SK-N-SH (cell line): Measurements from ENCODE around the gene QSOX2. TPM values are rescaled to one million over a fixed set of nuclear protein-coding genes. Genes with fewer than 3 reads are reported as not detected.

Experiments
- CTCF ChIA-PET: fragments of 300-600, 350-600 bp; formaldehyde crosslinking; extraction: SDS; loops from one replicate; lab custom pipeline; 2021; lab: Yijun Ruan, JAX
- POLR2A ChIA-PET: fragments of 350-600 bp; sonication (Branson Sonifier 250); formaldehyde crosslinking; extraction: SDS; loops from one replicate; lab custom pipeline; 2020; ENCODE audit warnings: antibody characterized with exemption, inconsistent platforms; lab: Yijun Ruan, JAX
- DNase-seq: peaks from one replicate; pipeline ENCODE4 v3.0.0; 2012
- H2AFZ ChIP-seq: fragments of 200-600 bp; sonication (generic); 2 replicates; pipeline ENCODE4 v1.8.1; 2016; ENCODE audit warnings: antibody characterized with exemption, mild to moderate bottlenecking, low read depth
- H3F3A ChIP-seq: fragments of 200-600 bp; sonication (generic); replicated peaks from 2 replicates; pipeline ENCODE3; 2016; ENCODE audit warnings: antibody characterized with exemption, mild to moderate bottlenecking; ENCODE audit not compliant: insufficient read depth
- H3K27ac ChIP-seq, 2 experiments: fragments of 200-500 bp in 1 of 2; fragments of 200-600 bp in 1 of 2; sonication (Bioruptor generic) in 1 of 2; sonication (generic), shearing (Covaris generic) in 1 of 2; 2 replicates each; pipeline versions ENCODE4 v1.5.1 to v1.6.1; 2014 to 2016; ENCODE audit warnings: low read depth in 2 of 2, inconsistent platforms in 1 of 2, low read length in 1 of 2, mild to moderate bottlenecking in 1 of 2, mixed read lengths in 1 of 2
- H3K27me3 ChIP-seq: fragments of 200-600 bp; sonication (generic), shearing (Covaris generic); 2 replicates; pipeline ENCODE4 v1.6.1; 2016; ENCODE audit warnings: mixed run types; ENCODE audit not compliant: insufficient read depth
- H3K36me3 ChIP-seq, 2 experiments: fragments of 200-500 bp in 1 of 2; fragments of 200-600 bp in 1 of 2; sonication (Bioruptor generic) in 1 of 2; sonication (generic) in 1 of 2; replicated peaks in 1 of 2; 2 replicates each; pipeline versions ENCODE3 to v1.5.1; 2014 to 2016; ENCODE audit warnings: low read length in 1 of 2, mild to moderate bottlenecking in 1 of 2; ENCODE audit not compliant: insufficient read depth in 2 of 2, control insufficient read depth in 1 of 2
- H3K4me1 ChIP-seq, 2 experiments: fragments of 200-500 bp in 1 of 2; fragments of 200-600 bp in 1 of 2; sonication (Bioruptor generic) in 1 of 2; sonication (generic), shearing (Covaris generic) in 1 of 2; 2 replicates each; pipeline versions ENCODE4 v1.5.1 to v1.6.1; 2014 to 2016; ENCODE audit warnings: low read depth in 1 of 2, low read length in 1 of 2, mixed run types in 1 of 2; ENCODE audit not compliant: insufficient read depth in 2 of 2, control insufficient read depth in 1 of 2
- H3K4me2 ChIP-seq: fragments of 200-600 bp; sonication (generic), shearing (Covaris generic); 2 replicates; pipeline ENCODE4 v1.6.1; 2017; ENCODE audit warnings: mixed run types
- H3K4me3 ChIP-seq, 2 experiments: fragments of 200-500 bp in 1 of 2; fragments of 200-600 bp in 1 of 2; sonication (Bioruptor generic) in 1 of 2; sonication (generic), shearing (Covaris generic) in 1 of 2; 2 replicates each; pipeline versions ENCODE4 v1.5.1 to v1.8.1; 2014 to 2016; ENCODE audit warnings: low read depth in 2 of 2, inconsistent platforms in 1 of 2, low read length in 1 of 2, mild to moderate bottlenecking in 1 of 2, mixed read lengths in 1 of 2, moderate library complexity in 1 of 2
- H3K79me2 ChIP-seq: fragments of 200-600 bp; sonication (generic); 2 replicates; pipeline ENCODE4 v1.8.1; 2017; ENCODE audit warnings: mild to moderate bottlenecking; ENCODE audit not compliant: insufficient read depth
- H3K9ac ChIP-seq: fragments of 200-600 bp; sonication (generic); 2 replicates; pipeline ENCODE4 v1.6.1; 2017; ENCODE audit warnings: mixed run types
- H3K9me2 ChIP-seq: fragments of 200-600 bp; sonication (generic); 2 replicates; pipeline ENCODE4 v1.6.1; 2017; ENCODE audit warnings: mixed run types
- H3K9me3 ChIP-seq: fragments of 200-600 bp; sonication (generic); 2 replicates; pipeline ENCODE4 v1.6.1; 2017; ENCODE audit warnings: mixed run types, mild to moderate bottlenecking, moderate library complexity
- H4K20me1 ChIP-seq: fragments of 200-600 bp; sonication (generic); 2 replicates; pipeline ENCODE4 v1.6.1; 2017; ENCODE audit warnings: mild to moderate bottlenecking, mixed run types; ENCODE audit not compliant: insufficient read depth
- CHD2 ChIP-seq: fragments of 150-350 bp; IDR thresholded peaks from 2 replicates; pipeline ENCODE4 v1.6.1; 2018; ENCODE audit warnings: low read length; ENCODE audit not compliant: partially characterized antibody
- ELF1 ChIP-seq: IDR thresholded peaks from 2 replicates; pipeline ENCODE4 v1.4.0; 2012
- FOXJ3 ChIP-seq: sonication (generic); formaldehyde crosslinking; IDR thresholded peaks from 2 replicates; pipeline ENCODE4 v1.5.1; 2020; ENCODE audit warnings: mild to moderate bottlenecking, missing genetic modification reagents
- FOXM1 ChIP-seq: IDR thresholded peaks from 2 replicates; pipeline ENCODE4 v1.4.0; 2012; ENCODE audit warnings: low read depth, mild to moderate bottlenecking
- GABPA ChIP-seq: IDR thresholded peaks from 2 replicates; pipeline ENCODE4 v1.4.0; 2012; ENCODE audit warnings: low read depth, mild to moderate bottlenecking
- GATA2 ChIP-seq: sonication (generic); formaldehyde crosslinking; IDR thresholded peaks from 2 replicates; pipeline ENCODE4 v1.5.0; 2020; ENCODE audit warnings: mild to moderate bottlenecking, missing genetic modification reagents
- MEF2A ChIP-seq: IDR thresholded peaks from 2 replicates; pipeline ENCODE4 v1.4.0; 2012; ENCODE audit warnings: low read depth, borderline replicate concordance
- MXI1 ChIP-seq: IDR thresholded peaks from 2 replicates; pipeline ENCODE4 v1.6.1; 2012; ENCODE audit warnings: mild to moderate bottlenecking, low read depth, low read length, improper control_type of control experiment
- NFIC ChIP-seq: IDR thresholded peaks from 2 replicates; pipeline ENCODE4 v1.4.0; 2012; ENCODE audit warnings: borderline replicate concordance
- NRF1 ChIP-seq: IDR thresholded peaks from 2 replicates; pipeline ENCODE4 v1.6.1; 2012; ENCODE audit warnings: low read depth, mild to moderate bottlenecking, low read length
- PBX3 ChIP-seq: IDR thresholded peaks from 2 replicates; pipeline ENCODE4; 2012
- RAD21 ChIP-seq: IDR thresholded peaks from 2 replicates; pipeline ENCODE4 v1.6.1; 2012; ENCODE audit warnings: mild to moderate bottlenecking, low read length
- RCOR1 ChIP-seq: fragments of 150-350 bp; IDR thresholded peaks from 2 replicates; pipeline ENCODE4 v1.6.1; 2017; ENCODE audit warnings: antibody characterized with exemption, low read length
- REST ChIP-seq: IDR thresholded peaks from 2 replicates; pipeline ENCODE4 v1.6.1; 2012; ENCODE audit warnings: mild to moderate bottlenecking, low read depth, low read length, moderate library complexity
- RXRA ChIP-seq: IDR thresholded peaks from 2 replicates; pipeline ENCODE4 v1.4.0; 2012; ENCODE audit warnings: low read depth, mild to moderate bottlenecking, borderline replicate concordance
- SIN3A ChIP-seq: IDR thresholded peaks from 2 replicates; pipeline ENCODE4 v1.6.1; 2012; ENCODE audit warnings: low read depth, mild to moderate bottlenecking, low read length, moderate library complexity, borderline replicate concordance
- SMC3 ChIP-seq: IDR thresholded peaks from 2 replicates; pipeline ENCODE4 v1.6.1; 2012; ENCODE audit warnings: low read depth, low read length, improper control_type of control experiment
- TAF1 ChIP-seq: IDR thresholded peaks from 2 replicates; pipeline ENCODE4 v1.6.1; 2012; ENCODE audit warnings: low read depth, mild to moderate bottlenecking, low read length, moderate library complexity, borderline replicate concordance
- TCF12 ChIP-seq: IDR thresholded peaks from 2 replicates; pipeline ENCODE4 v1.4.0; 2012
- TEAD4 ChIP-seq: IDR thresholded peaks from 2 replicates; pipeline ENCODE4 v1.4.0; 2012; ENCODE audit warnings: mild to moderate bottlenecking, borderline replicate concordance; ENCODE audit not compliant: insufficient read depth
- USF1 ChIP-seq: IDR thresholded peaks from 2 replicates; pipeline ENCODE4 v1.4.0; 2012; ENCODE audit warnings: low read depth, borderline replicate concordance
- ZBTB33 ChIP-seq: IDR thresholded peaks from 2 replicates; pipeline ENCODE4 v1.4.0; 2012; ENCODE audit warnings: low read depth, borderline replicate concordance
- WGBS: methylation state at CpG from one replicate; pipeline ENCODE4 v1.1.6; 2017; ENCODE audit warnings: low lambda C conversion rate; 5-methylcytosine and 5-hydroxymethylcytosine counted together
- polyA plus RNA-seq, 3 experiments: library from polyadenylated mRNA; depleted of rRNA; stranded (reverse); fragments of >200 nt; gene quantifications; 2 replicates each; pipeline ENCODE4 v1.2.3, GENCODE V29; 2012

The QSOX2 gene
- polyA plus RNA-seq, 1 of the 3 experiments (the other 2 are of a cell fraction) = 26.6 TPM

GRCh38 chr9:136291306-136292025 lies 45.9 kb upstream of the QSOX2 start (continued):
- TF ChIP-seq ZBTB33 (no peak), RCOR1 (no peak), TAF1 (no peak), FOXJ3 (CRISPR knock-in tag) (no peak), TCF12 (no peak), SIN3A (no peak), ELF1 (no peak)

- H3K4me1 ChIP-seq = peaks cover 0 to 21% of the 10 kb centered on the region in 2 experiments; a peak in 2 of 4 replicates
- H2AFZ ChIP-seq = no peak overlapping the region
- ChIA-PET CTCF (interaction anchor here (1.0 to 1.5 kb wide), 4 partner anchors 15 to 493 kb away, joined by 3 to 4 read pairs (median 3); no protein-coding TSS in a partner anchor), POLR2A (no interaction called here)
- DNase-seq = no peak
- no peaks in the 10 kb centered on the region for H3K9me2 ChIP-seq
- H3K27me3 ChIP-seq = peaks cover 37% of the 10 kb centered on the region
- H3K9me3 ChIP-seq = no peaks in the 10 kb centered on the region
- WGBS = 94% methylated on average over 8 of the region's 31 CpGs
- H3F3A ChIP-seq = peaks cover 8% of the 10 kb centered on the region
- no peak overlapping the region for H3K27ac ChIP-seq
- TF ChIP-seq NFIC = no peak
- TF ChIP-seq ELF1 = no peak
- TF ChIP-seq SMC3 = no peak
- no peak for TF ChIP-seq REST
- no peak for TF ChIP-seq RCOR1
- no peak for TF ChIP-seq RXRA
- TF ChIP-seq CHD2 = no peak
- no peak for TF ChIP-seq USF1
- TF ChIP-seq MEF2A = no peak
- no peak for TF ChIP-seq GATA2
- TF ChIP-seq SIN3A = no peak
- no peak for TF ChIP-seq PBX3
- TF ChIP-seq NRF1 = no peak
- TF ChIP-seq TCF12 = no peak
- TF ChIP-seq RAD21 = no peak
- no peak for TF ChIP-seq GABPA
- no peak for TF ChIP-seq MXI1
- no peak for TF ChIP-seq FOXJ3 (CRISPR knock-in tag)
- TF ChIP-seq TEAD4 = no peak
- TF ChIP-seq FOXM1 = no peak
- H3K4me2 ChIP-seq = no peak overlapping the region
- no peaks in the 10 kb centered on the region for H3K79me2 ChIP-seq
- H3K36me3 ChIP-seq = no peaks in the 10 kb centered on the region
- H3K9ac ChIP-seq = no peak overlapping the region
- no peaks in the 10 kb centered on the region for H4K20me1 ChIP-seq
- H3K4me3 ChIP-seq = no peak overlapping the region
Observed at GRCh38 chr9:136290508-136291000, 44.9 kb upstream of the QSOX2 start.
